ENCODE measurements around the gene CDC45. TPM values are rescaled to one million over a fixed set of nuclear protein-coding genes. Genes with fewer than 3 reads are reported as not detected.

Gene CDC45
- total and polyA plus RNA-seq, 12 donors = 0.87 to 7.7 (median 1.4) TPM; not detected in 1

GRCh38 chr22:19483481-19484244, 3.9 kb downstream of the CDC45 start:
- intact Hi-C loops (cut with DNase I) = loop anchor here in 1 of 2 donors (10.0 kb wide), 1 partner anchor 141 kb away; no protein-coding TSS in a partner anchor
- peak in 1 of 7 donors; percentile 47 for DNase-seq
- Histone ChIP-seq H3K4me3 (no peak overlapping the region), H3K9me3 (replicated peaks in 1 of 3) (no peaks in the 10 kb centered on the region), H3K27ac (no peak overlapping the region), H3K4me1 (replicated peaks in 1 of 2) (peaks cover 3 to 5% of the 10 kb centered on the region in 2 donors), H3K36me3 (replicated peaks in 1 of 2) (no peaks in the 10 kb centered on the region), H3K27me3 (no peaks in the 10 kb centered on the region)
- no peak for TF ChIP-seq CTCF (IDR thresholded peaks at IDR 0.05)
- TF ChIP-seq POLR2A (IDR thresholded peaks at IDR 0.05) = no peak
- 81 to 87% (median 86%) methylated on average over 8 of the region's 8 CpGs for WGBS, 4 donors

GRCh38 chr22:19488285-19488684, 8.6 kb downstream of the CDC45 start:
- TF ChIP-seq POLR2A (IDR thresholded peaks at IDR 0.05) = no peak
- TF ChIP-seq CTCF (IDR thresholded peaks at IDR 0.05) = no peak
- 93 to 100% (median 97%) methylated on average over 2 of the region's 2 CpGs; no CpG with 5 or more reads in 1 of the 4 donors for WGBS, 4 donors
- Histone ChIP-seq H3K36me3 (replicated peaks in 1 of 2) (no peaks in the 10 kb centered on the region), H3K4me3 (no peak overlapping the region), H3K27ac (no peak overlapping the region), H3K9me3 (replicated peaks in 1 of 3) (no peaks in the 10 kb centered on the region), H3K4me1 (replicated peaks in 1 of 2) (no peaks in the 10 kb centered on the region), H3K27me3 (no peaks in the 10 kb centered on the region)
- intact Hi-C loops (cut with DNase I) = loop anchor here in 1 of 2 donors (10.0 kb wide), 1 partner anchor 137 kb away; no protein-coding TSS in a partner anchor
- DNase-seq = no peak

- Histone ChIP-seq H3K4me1 (replicated peaks in 1 of 2) (no peaks in the 10 kb centered on the region), H3K9me3 (replicated peaks in 1 of 3) (no peaks in the 10 kb centered on the region), H3K27me3 (no peaks in the 10 kb centered on the region), H3K27ac (no peak overlapping the region), H3K4me3 (no peak overlapping the region), H3K36me3 (replicated peaks in 1 of 2) (no peaks in the 10 kb centered on the region)
- WGBS, 4 donors = 79 to 82% (median 80%) methylated on average over 7 of the region's 7 CpGs
- DNase-seq = peak in 3 of 7 donors; percentile 27 to 30 (median 28)
- TF ChIP-seq CTCF (IDR thresholded peaks at IDR 0.05) (no peak), POLR2A (IDR thresholded peaks at IDR 0.05) (no peak)
- intact Hi-C loops (cut with DNase I) = loop anchor here in 1 of 2 donors (10.0 kb wide), 1 partner anchor 136 kb away; no protein-coding TSS in a partner anchor
These were observed 9.4 kb downstream of the CDC45 start for GRCh38 chr22:19488884-19489843.

Data from adrenal gland (tissue), 12 donors.